Osteoblast (primary cell): Measurements from ENCODE around the gene ADAMTS2. TPM values are rescaled to one million over a fixed set of nuclear protein-coding genes. Genes with fewer than 3 reads are reported as not detected.

ENCODE experiments used
- DNase-seq: peaks from one replicate; pipeline ENCODE4 v3.0.0; 2011; ENCODE audit warnings: low spot score, mixed read lengths; ENCODE audit not compliant: insufficient read length; ENCODE audit errors: missing footprints
- H2AFZ ChIP-seq: 2 replicates; pipeline ENCODE4 v1.6.0; 2011; ENCODE audit warnings: mild to moderate bottlenecking, low read length
- H3K27ac ChIP-seq: 2 replicates; pipeline ENCODE4 v1.5.1; 2011; ENCODE audit warnings: mild to moderate bottlenecking, low read depth, low read length, moderate library complexity
- H3K27me3 ChIP-seq: 2 replicates; pipeline ENCODE4 v1.6.0; 2012; ENCODE audit warnings: mild to moderate bottlenecking, control low read depth, inconsistent platforms, low read length, moderate library complexity; ENCODE audit not compliant: insufficient read depth
- H3K36me3 ChIP-seq: 2 replicates; pipeline ENCODE4 v1.5.1; 2011; ENCODE audit warnings: mild to moderate bottlenecking, low read length, control low read depth, moderate library complexity; ENCODE audit not compliant: insufficient read depth
- H3K4me1 ChIP-seq: 2 replicates; pipeline ENCODE4 v1.5.1; 2011; ENCODE audit warnings: mild to moderate bottlenecking, low read length, control low read depth, moderate library complexity; ENCODE audit not compliant: insufficient read depth
- H3K4me2 ChIP-seq: 2 replicates; pipeline ENCODE4 v1.6.0; 2011; ENCODE audit warnings: mild to moderate bottlenecking, low read length; ENCODE audit not compliant: insufficient read depth
- H3K4me3 ChIP-seq: fragments of 200-600 bp; sonication (generic); 3 replicates; pipeline ENCODE4 v1.5.1; 2012; ENCODE audit warnings: mild to moderate bottlenecking, low read length, inconsistent platforms; ENCODE audit not compliant: insufficient read depth
- H3K79me2 ChIP-seq: 2 replicates; pipeline ENCODE4 v1.6.0; 2012; ENCODE audit warnings: mild to moderate bottlenecking, low read length, control low read depth, inconsistent platforms; ENCODE audit not compliant: insufficient read depth
- H3K9me3 ChIP-seq: 2 replicates; pipeline ENCODE4 v1.5.1; 2011; ENCODE audit warnings: low read depth, low read length, control low read depth
- H4K20me1 ChIP-seq: 2 replicates; pipeline ENCODE4 v1.6.0; 2012; ENCODE audit warnings: mild to moderate bottlenecking, low read length, control low read depth; ENCODE audit not compliant: insufficient read depth
- total RNA-seq: library from RNA; depleted of rRNA; stranded (reverse); fragments of >200 nt; gene quantifications from 2 replicates; pipeline ENCODE4 v1.2.3, GENCODE V29; 2012
- TF ChIP-seq, protein P1 (sequence below): IDR thresholded peaks from 2 replicates; pipeline ENCODE4 v1.5.1; 2011; ENCODE audit warnings: mild to moderate bottlenecking, low read depth, low read length, moderate library complexity; ENCODE audit errors: extremely low read depth

ADAMTS2 gene
- total RNA-seq, 1 donor = 144 TPM

DNA sequence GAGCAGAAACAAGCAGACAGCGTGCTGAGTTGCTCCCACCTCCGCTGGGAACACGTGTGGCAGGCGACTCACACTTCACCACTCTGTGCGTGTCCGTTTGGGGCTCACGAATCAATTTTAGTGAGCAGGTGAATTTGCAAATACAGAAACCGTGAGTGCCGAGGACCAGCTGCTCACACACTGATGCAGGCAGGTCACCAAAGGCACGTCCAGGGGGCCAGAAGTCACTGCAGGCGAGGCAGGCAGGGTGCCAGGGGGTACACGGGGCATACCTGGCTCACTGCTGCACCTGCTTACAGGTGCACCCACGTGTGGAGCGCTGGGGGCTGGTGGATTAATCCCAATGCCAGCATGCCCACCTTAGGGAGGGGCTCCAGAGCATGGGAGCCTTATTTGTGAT lies 216.3 kb downstream of the ADAMTS2 start:
- Histone ChIP-seq H3K4me2 (no peak overlapping the region), H2AFZ (no peak overlapping the region), H3K36me3 (peaks cover 63% of the 10 kb centered on the region), H4K20me1 (peaks cover 4% of the 10 kb centered on the region), H3K27ac (no peak overlapping the region), H3K4me1 (no peaks in the 10 kb centered on the region), H3K4me3 (no peak overlapping the region), H3K27me3 (no peaks in the 10 kb centered on the region), H3K9me3 (no peaks in the 10 kb centered on the region), H3K79me2 (no peaks in the 10 kb centered on the region)
- peak; percentile 79 for DNase-seq
- TF ChIP-seq, protein P1, sequence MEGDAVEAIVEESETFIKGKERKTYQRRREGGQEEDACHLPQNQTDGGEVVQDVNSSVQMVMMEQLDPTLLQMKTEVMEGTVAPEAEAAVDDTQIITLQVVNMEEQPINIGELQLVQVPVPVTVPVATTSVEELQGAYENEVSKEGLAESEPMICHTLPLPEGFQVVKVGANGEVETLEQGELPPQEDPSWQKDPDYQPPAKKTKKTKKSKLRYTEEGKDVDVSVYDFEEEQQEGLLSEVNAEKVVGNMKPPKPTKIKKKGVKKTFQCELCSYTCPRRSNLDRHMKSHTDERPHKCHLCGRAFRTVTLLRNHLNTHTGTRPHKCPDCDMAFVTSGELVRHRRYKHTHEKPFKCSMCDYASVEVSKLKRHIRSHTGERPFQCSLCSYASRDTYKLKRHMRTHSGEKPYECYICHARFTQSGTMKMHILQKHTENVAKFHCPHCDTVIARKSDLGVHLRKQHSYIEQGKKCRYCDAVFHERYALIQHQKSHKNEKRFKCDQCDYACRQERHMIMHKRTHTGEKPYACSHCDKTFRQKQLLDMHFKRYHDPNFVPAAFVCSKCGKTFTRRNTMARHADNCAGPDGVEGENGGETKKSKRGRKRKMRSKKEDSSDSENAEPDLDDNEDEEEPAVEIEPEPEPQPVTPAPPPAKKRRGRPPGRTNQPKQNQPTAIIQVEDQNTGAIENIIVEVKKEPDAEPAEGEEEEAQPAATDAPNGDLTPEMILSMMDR = no peak

GRCh38 chr5:179128041-179128365 lies 217.3 kb downstream of the ADAMTS2 start:
- H3K36me3 ChIP-seq = peaks cover 64% of the 10 kb centered on the region
- no peak overlapping the region for H3K27ac ChIP-seq
- no peaks in the 10 kb centered on the region for H3K9me3 ChIP-seq
- no peak overlapping the region for H3K4me3 ChIP-seq
- no peak overlapping the region for H2AFZ ChIP-seq
- H3K4me1 ChIP-seq = no peaks in the 10 kb centered on the region
- no peaks in the 10 kb centered on the region for H3K27me3 ChIP-seq
- TF ChIP-seq, protein P1 = no peak
- no peaks in the 10 kb centered on the region for H3K79me2 ChIP-seq
- peaks cover 4% of the 10 kb centered on the region for H4K20me1 ChIP-seq
- DNase-seq = peak; percentile 42
- H3K4me2 ChIP-seq = no peak overlapping the region

- H4K20me1 ChIP-seq = peaks cover 4% of the 10 kb centered on the region
- no peak overlapping the region for H3K27ac ChIP-seq
- peaks cover 67% of the 10 kb centered on the region for H3K36me3 ChIP-seq
- no peaks in the 10 kb centered on the region for H3K4me1 ChIP-seq
- no peak overlapping the region for H3K4me2 ChIP-seq
- no peaks in the 10 kb centered on the region for H3K9me3 ChIP-seq
- H3K4me3 ChIP-seq = no peak overlapping the region
- TF ChIP-seq, protein P1 = no peak
- peak; percentile 72 for DNase-seq
- H2AFZ ChIP-seq = no peak overlapping the region
- H3K27me3 ChIP-seq = no peaks in the 10 kb centered on the region
- H3K79me2 ChIP-seq = no peaks in the 10 kb centered on the region
Observed at GRCh38 chr5:179127136-179128040, 217.9 kb downstream of the ADAMTS2 start.

DNA sequence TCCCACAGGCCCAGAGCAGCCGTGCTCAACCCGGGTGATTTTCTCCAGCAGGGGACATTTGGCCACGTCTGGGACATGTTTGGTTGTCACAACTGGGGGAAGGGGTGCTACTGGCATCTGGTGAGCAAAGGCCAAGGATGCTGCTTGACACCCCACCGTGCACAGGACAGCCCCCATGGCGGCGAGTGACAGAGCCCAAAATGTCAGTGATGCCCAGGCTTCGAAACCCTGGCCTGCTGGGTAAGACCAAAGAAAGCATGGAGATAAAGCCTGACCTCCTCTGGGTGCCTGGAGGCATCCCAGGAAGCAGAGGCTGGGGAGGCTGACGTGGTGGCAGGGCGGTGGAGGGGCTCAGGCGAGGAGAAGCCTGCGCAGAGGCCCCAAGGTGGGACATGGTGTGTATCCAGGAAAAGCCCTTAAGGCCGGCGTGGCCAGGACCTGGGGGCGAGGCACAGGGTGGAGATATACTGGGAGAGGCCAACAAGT lies 218.7 kb downstream of the ADAMTS2 start:
- Histone ChIP-seq H2AFZ (no peak overlapping the region), H3K4me1 (no peaks in the 10 kb centered on the region), H3K9me3 (no peaks in the 10 kb centered on the region), H4K20me1 (no peaks in the 10 kb centered on the region), H3K27ac (no peak overlapping the region), H3K27me3 (no peaks in the 10 kb centered on the region), H3K4me2 (no peak overlapping the region), H3K4me3 (no peak overlapping the region), H3K79me2 (no peaks in the 10 kb centered on the region), H3K36me3 (peaks cover 68% of the 10 kb centered on the region)
- TF ChIP-seq, protein P1 = no peak
- DNase-seq = peak; percentile 29
